Liver (tissue), 9 donors: ENCODE data around the gene SATB2. TPM values are rescaled to one million over a fixed set of nuclear protein-coding genes. Genes with fewer than 3 reads are reported as not detected.

Experiments
- DNase-seq: peaks from one replicate; pipeline ENCODE4 v3.0.0-alpha.2; 2017; ENCODE audit warnings: low spot score
- H3K27ac ChIP-seq, 2 donors: one replicate each; pipeline ENCODE4 v1.7.0; 2013; ENCODE audit warnings: inconsistent platforms in 2 of 2, low read length in 2 of 2, control low read depth in 1 of 2, low read depth in 1 of 2, mild to moderate bottlenecking in 1 of 2
- H3K27me3 ChIP-seq, 4 donors: one replicate each; pipeline versions ENCODE4 v1.6.1 to v1.7.0; 2013; ENCODE audit warnings: low read length in 3 of 4, inconsistent platforms in 1 of 4, mild to moderate bottlenecking in 1 of 4, moderate library complexity in 1 of 4; ENCODE audit not compliant: control insufficient read depth in 4 of 4, insufficient read depth in 4 of 4
- H3K36me3 ChIP-seq, 4 donors: one replicate each; pipeline versions ENCODE4 v1.6.1 to v1.7.0; 2013; ENCODE audit warnings: low read length in 3 of 4, mild to moderate bottlenecking in 3 of 4, low read depth in 1 of 4, moderate library complexity in 1 of 4; ENCODE audit not compliant: control insufficient read depth in 4 of 4, insufficient read depth in 3 of 4
- H3K4me1 ChIP-seq, 4 donors: one replicate each; pipeline versions ENCODE4 v1.6.1 to v1.7.0; 2013; ENCODE audit warnings: low read length in 3 of 4, mild to moderate bottlenecking in 3 of 4, moderate library complexity in 1 of 4; ENCODE audit not compliant: control insufficient read depth in 4 of 4, insufficient read depth in 4 of 4
- H3K4me3 ChIP-seq, 3 donors: one replicate each; pipeline versions ENCODE4 v1.6.1 to v1.7.0; 2013; ENCODE audit warnings: low read length in 3 of 3, control low read depth in 1 of 3, low read depth in 1 of 3, mild to moderate bottlenecking in 1 of 3
- H3K9ac ChIP-seq, 2 donors: one replicate each; pipeline ENCODE4 v1.7.0; 2013; ENCODE audit warnings: low read length in 2 of 2, mild to moderate bottlenecking in 2 of 2, moderate library complexity in 2 of 2, control low read depth in 1 of 2, low read depth in 1 of 2
- H3K9me3 ChIP-seq, 4 donors: one replicate each; pipeline versions ENCODE4 v1.6.1 to v1.7.0; 2013; ENCODE audit warnings: low read length in 3 of 4; ENCODE audit not compliant: control insufficient read depth in 4 of 4
- ATF3 ChIP-seq: IDR thresholded peaks from 2 replicates; pipeline ENCODE4 v1.6.1; 2016; ENCODE audit warnings: antibody characterized with exemption
- CTCF ChIP-seq: fragments of 150-350 bp; IDR thresholded peaks from 2 replicates; pipeline ENCODE4 v1.5.1; 2017; ENCODE audit warnings: improper control_type of control experiment, low read depth, low read length; ENCODE audit not compliant: missing input control
- EGR1 ChIP-seq, 2 donors: IDR thresholded peaks; 2 replicates each; pipeline ENCODE4 v1.6.1; 2016 to 2018; ENCODE audit warnings: antibody characterized with exemption in 2 of 2, low read depth in 2 of 2
- FOXA1 ChIP-seq: IDR thresholded peaks from 2 replicates; pipeline ENCODE4 v1.6.1; 2016; ENCODE audit warnings: antibody characterized with exemption
- FOXA2 ChIP-seq: IDR thresholded peaks from 2 replicates; pipeline ENCODE4 v1.6.1; 2016; ENCODE audit warnings: antibody characterized with exemption
- GABPA ChIP-seq, 2 donors: IDR thresholded peaks in 1 of 2; conservative IDR thresholded peaks in 1 of 2; 2 replicates each; pipeline ENCODE4 v1.6.1; 2016; ENCODE audit warnings: antibody characterized with exemption in 2 of 2, mild to moderate bottlenecking in 1 of 2, moderate library complexity in 1 of 2
- HNF4A ChIP-seq, 2 donors: conservative IDR thresholded peaks; 2 replicates each; pipeline ENCODE4 v1.6.1; 2016; ENCODE audit warnings: antibody characterized with exemption in 2 of 2, mild to moderate bottlenecking in 2 of 2
- HNF4G ChIP-seq: IDR thresholded peaks from 2 replicates; pipeline ENCODE4 v1.6.1; 2016; ENCODE audit warnings: antibody characterized with exemption
- MAX ChIP-seq: IDR thresholded peaks from 2 replicates; pipeline ENCODE4 v1.6.1; 2016; ENCODE audit warnings: antibody characterized with exemption
- NR2F2 ChIP-seq: IDR thresholded peaks from 2 replicates; pipeline ENCODE4 v1.6.1; 2016; ENCODE audit warnings: antibody characterized with exemption
- RAD21 ChIP-seq, 2 donors: IDR thresholded peaks; 2 replicates each; pipeline ENCODE4 v1.6.1; 2016; ENCODE audit warnings: antibody characterized with exemption in 2 of 2, mild to moderate bottlenecking in 2 of 2
- REST ChIP-seq: IDR thresholded peaks from 2 replicates; pipeline ENCODE4 v1.6.1; 2016; ENCODE audit warnings: antibody characterized with exemption, mild to moderate bottlenecking
- RXRA ChIP-seq, 2 donors: IDR thresholded peaks; 2 replicates each; pipeline ENCODE4 v1.6.1; 2017 to 2018; ENCODE audit warnings: antibody characterized with exemption in 2 of 2, mild to moderate bottlenecking in 1 of 2
- SP1 ChIP-seq: IDR thresholded peaks from 2 replicates; pipeline ENCODE4 v1.6.1; 2018; ENCODE audit warnings: antibody characterized with exemption, mild to moderate bottlenecking
- TAF1 ChIP-seq: conservative IDR thresholded peaks from 2 replicates; pipeline ENCODE4 v1.6.1; 2016; ENCODE audit warnings: antibody characterized with exemption, mild to moderate bottlenecking
- YY1 ChIP-seq: IDR thresholded peaks from 2 replicates; pipeline ENCODE4 v1.6.1; 2016; ENCODE audit warnings: antibody characterized with exemption, mild to moderate bottlenecking
- ZBTB33 ChIP-seq: IDR thresholded peaks from 2 replicates; pipeline ENCODE4 v1.6.1; 2016; ENCODE audit warnings: antibody characterized with exemption
- WGBS: extraction: QIAGEN DNeasy Blood & Tissue Kit; methylation state at CpG from one replicate; pipeline ENCODE4 v1.1.7; 2013; 5-methylcytosine and 5-hydroxymethylcytosine counted together
- polyA plus RNA-seq, 2 donors: library from polyadenylated mRNA; stranded (reverse) in 1 of 2; unstranded in 1 of 2; fragments of 200-250 nt in 1 of 2; fragments of >200 nt in 1 of 2; fragmentation: Nextera tagmentation in 1 of 2; extraction: Ambion mirVana in 1 of 2; gene quantifications; one replicate each; pipeline versions ENCODE4 v1.2.1 to v1.2.3, GENCODE V29; 2013 to 2015
- total RNA-seq, 2 donors: library from RNA; depleted of rRNA; stranded (reverse); fragments of >200 nt; gene quantifications; one replicate each; pipeline ENCODE4 v1.2.3, GENCODE V29; 2014
- donor health status: healthy.
- donor health status: healthy.
- donor health status: healthy.
- donor health status: healthy.
- donor health status: healthy.

Gene SATB2
- total and polyA plus RNA-seq, 4 donors: 0.19 to 2.3 (median 0.91) TPM

- Histone ChIP-seq H3K9me3 (no peaks in the 10 kb centered on the region), H3K36me3 (no peaks in the 10 kb centered on the region)
- 2% methylated on average over 63 of the region's 63 CpGs for WGBS
Measured at GRCh38 chr2:199462956-199463692, 5.4 kb upstream of the SATB2 start.

GRCh38 chr2:199462347-199462955, 4.7 kb upstream of the SATB2 start:
- H3K4me3 ChIP-seq: no peak overlapping the region
- H3K27me3 ChIP-seq: peaks cover 0 to 48% (median 21%) of the 10 kb centered on the region in 4 donors
- 9% methylated on average over 46 of the region's 46 CpGs for WGBS
- no peak overlapping the region for H3K9ac ChIP-seq
- no peak overlapping the region for H3K27ac ChIP-seq
- H3K4me1 ChIP-seq: peaks cover 19 to 47% (median 32%) of the 10 kb centered on the region in 4 donors
- no peaks in the 10 kb centered on the region for H3K9me3 ChIP-seq
- peak; percentile 32 for DNase-seq
- TF ChIP-seq FOXA1 (no peak), REST (no peak), YY1 (no peak), MAX (no peak), EGR1 (IDR thresholded peaks at IDR 0.05; ENCODE audit: low read depth in 2 of 2) (no peak), NR2F2 (no peak), CTCF (no peak), RXRA (IDR thresholded peaks at IDR 0.05) (no peak), HNF4A (conservative IDR thresholded peaks at IDR 0.05) (no peak), HNF4G (no peak), SP1 (no peak), ZBTB33 (no peak), RAD21 (IDR thresholded peaks at IDR 0.05) (no peak), TAF1 (no peak), ATF3 (no peak), FOXA2 (no peak), GABPA (IDR thresholded peaks at IDR 0.05 in 1 of 2, conservative IDR thresholded peaks at IDR 0.05 in 1 of 2) (no peak)
- H3K36me3 ChIP-seq: no peaks in the 10 kb centered on the region

More at GRCh38 chr2:199462956-199463692, 5.4 kb upstream of the SATB2 start:
- Histone ChIP-seq H3K27ac (no peak overlapping the region), H3K9ac (no peak overlapping the region), H3K4me3 (peak overlapping the region; percentile 32 to 57 (median 46)), H3K4me1 (peaks cover 19 to 43% (median 28%) of the 10 kb centered on the region in 4 donors), H3K27me3 (peaks cover 0 to 51% (median 24%) of the 10 kb centered on the region in 4 donors)
- TF ChIP-seq RXRA (IDR thresholded peaks at IDR 0.05): no peak
- TF ChIP-seq CTCF: peak; percentile 62
- peak; percentile 67 to 79 for TF ChIP-seq RAD21 (IDR thresholded peaks at IDR 0.05)
- TF ChIP-seq SP1: no peak
- DNase-seq: peak; percentile 76
